NT2/D1 (cell line): ENCODE results near the gene GNAL.
A peak's percentile ranks its signal among the peaks of the same experiment; 100 is the strongest.

ENCODE experiments used
- DNase-seq: peaks from one replicate; pipeline ENCODE4 v3.0.0-alpha.2; 2011; ENCODE audit warnings: low read depth, low spot score
- H3K27me3 ChIP-seq: 2 replicates; pipeline ENCODE4 v1.6.0; 2011; ENCODE audit warnings: mild to moderate bottlenecking; ENCODE audit not compliant: insufficient read length, insufficient read depth
- H3K36me3 ChIP-seq: 2 replicates; pipeline ENCODE4 v1.6.1; 2011; ENCODE audit warnings: mild to moderate bottlenecking, low read length, mixed read lengths; ENCODE audit not compliant: insufficient read depth, insufficient read length
- H3K4me1 ChIP-seq: 2 replicates; pipeline ENCODE4 v1.5.1; 2011; ENCODE audit not compliant: insufficient read depth, insufficient read length
- H3K4me3 ChIP-seq: 2 replicates; pipeline ENCODE4 v1.5.1; 2011; ENCODE audit warnings: low read depth; ENCODE audit not compliant: insufficient read length
- H3K9ac ChIP-seq: 2 replicates; pipeline ENCODE4 v1.6.0; 2011; ENCODE audit warnings: low read depth; ENCODE audit not compliant: insufficient read length
- H3K9me3 ChIP-seq: 2 replicates; pipeline ENCODE4 v1.5.1; 2011; ENCODE audit warnings: mild to moderate bottlenecking, low read length; ENCODE audit not compliant: insufficient read depth
- SUZ12 ChIP-seq: IDR thresholded peaks from 2 replicates; pipeline ENCODE4 v1.6.1; 2011; ENCODE audit not compliant: insufficient read length, insufficient read depth; ENCODE audit errors: extremely low read depth
- YY1 ChIP-seq: IDR thresholded peaks from 2 replicates; pipeline ENCODE4 v1.6.1; 2011; ENCODE audit not compliant: insufficient read length, insufficient read depth
- ZNF274 ChIP-seq: IDR thresholded peaks from 2 replicates; pipeline ENCODE4 v1.6.1; 2011; ENCODE audit warnings: mild to moderate bottlenecking, low read depth, low read length

The GNAL gene

GRCh38 chr18:11721720-11722119, 32.7 kb downstream of the GNAL start:
- H3K4me3 ChIP-seq = no peak overlapping the region
- DNase-seq = no peak
- peaks cover 10% of the 10 kb centered on the region; the same call in 1 of the 2 replicates for H3K9me3 ChIP-seq
- no peaks in the 10 kb centered on the region for H3K27me3 ChIP-seq
- H3K36me3 ChIP-seq = no peaks in the 10 kb centered on the region
- peaks cover 2% of the 10 kb centered on the region for H3K4me1 ChIP-seq
- no peak for TF ChIP-seq ZNF274
- no peak for TF ChIP-seq YY1
- no peak for TF ChIP-seq SUZ12
- no peak overlapping the region for H3K9ac ChIP-seq

GRCh38 chr18:11724781-11725180, 35.7 kb downstream of the GNAL start:
- H3K27me3 ChIP-seq = no peaks in the 10 kb centered on the region
- no peak overlapping the region for H3K9ac ChIP-seq
- no peaks in the 10 kb centered on the region for H3K9me3 ChIP-seq
- no peak overlapping the region for H3K4me3 ChIP-seq
- no peaks in the 10 kb centered on the region for H3K36me3 ChIP-seq
- DNase-seq = no peak
- peaks cover 2% of the 10 kb centered on the region for H3K4me1 ChIP-seq
- TF ChIP-seq YY1 (no peak), SUZ12 (no peak), ZNF274 (no peak)

DNA sequence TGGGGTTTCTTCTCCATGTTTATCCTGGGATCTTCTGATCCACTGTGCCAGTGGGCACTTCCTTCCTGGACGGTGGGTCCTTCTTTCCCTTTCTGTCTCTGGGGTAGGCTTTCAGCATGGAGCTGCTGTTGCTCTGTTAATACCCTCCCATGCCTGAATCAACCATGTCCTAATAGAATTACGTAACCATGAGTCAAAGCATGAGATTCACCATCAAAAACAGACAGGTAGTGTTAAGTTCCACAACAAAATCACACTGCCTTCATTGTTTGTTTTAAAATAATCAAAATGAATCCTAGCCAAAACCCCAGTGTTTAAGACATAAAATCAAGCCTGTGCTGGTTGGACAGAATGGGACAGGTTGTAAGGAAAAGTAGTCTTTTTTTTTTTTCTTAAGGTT, 37.5 kb downstream of the GNAL start:
- H3K9ac ChIP-seq = no peak overlapping the region
- no peaks in the 10 kb centered on the region for H3K9me3 ChIP-seq
- DNase-seq = no peak
- H3K4me3 ChIP-seq = no peak overlapping the region
- H3K27me3 ChIP-seq = no peaks in the 10 kb centered on the region
- H3K36me3 ChIP-seq = no peaks in the 10 kb centered on the region
- TF ChIP-seq ZNF274 (no peak), SUZ12 (no peak), YY1 (no peak)
- H3K4me1 ChIP-seq = peaks cover 2% of the 10 kb centered on the region

- Histone ChIP-seq H3K9ac (no peak overlapping the region), H3K27me3 (peaks cover 2% of the 10 kb centered on the region), H3K4me1 (peaks cover 2% of the 10 kb centered on the region), H3K36me3 (no peaks in the 10 kb centered on the region), H3K4me3 (no peak overlapping the region), H3K9me3 (no peaks in the 10 kb centered on the region)
- TF ChIP-seq YY1 (no peak), SUZ12 (no peak), ZNF274 (no peak)
- DNase-seq = peak; percentile 39
Measured at GRCh38 chr18:11728249-11728648, 39.2 kb downstream of the GNAL start.

GRCh38 chr18:11729556-11729955, 40.5 kb downstream of the GNAL start:
- no peaks in the 10 kb centered on the region for H3K4me1 ChIP-seq
- H3K27me3 ChIP-seq = peaks cover 7% of the 10 kb centered on the region
- no peak for DNase-seq
- no peaks in the 10 kb centered on the region for H3K36me3 ChIP-seq
- H3K4me3 ChIP-seq = no peak overlapping the region
- H3K9ac ChIP-seq = no peak overlapping the region
- no peaks in the 10 kb centered on the region for H3K9me3 ChIP-seq
- TF ChIP-seq ZNF274 (no peak), YY1 (no peak), SUZ12 (no peak)

- Histone ChIP-seq H3K9ac (no peak overlapping the region), H3K27me3 (peaks cover 7% of the 10 kb centered on the region), H3K36me3 (no peaks in the 10 kb centered on the region), H3K4me1 (no peaks in the 10 kb centered on the region), H3K9me3 (no peaks in the 10 kb centered on the region), H3K4me3 (no peak overlapping the region)
- TF ChIP-seq YY1 = no peak
- TF ChIP-seq ZNF274 = no peak
- TF ChIP-seq SUZ12 = no peak
- DNase-seq = peak; percentile 48
Measured at GRCh38 chr18:11733031-11733430, 44.0 kb downstream of the GNAL start.

- Histone ChIP-seq H3K9ac (no peak overlapping the region), H3K9me3 (no peaks in the 10 kb centered on the region), H3K4me3 (no peak overlapping the region), H3K4me1 (no peaks in the 10 kb centered on the region), H3K36me3 (no peaks in the 10 kb centered on the region), H3K27me3 (peaks cover 7% of the 10 kb centered on the region)
- no peak for TF ChIP-seq YY1
- no peak for DNase-seq
Measured at GRCh38 chr18:11736656-11737055, 47.6 kb downstream of the GNAL start.

DNA sequence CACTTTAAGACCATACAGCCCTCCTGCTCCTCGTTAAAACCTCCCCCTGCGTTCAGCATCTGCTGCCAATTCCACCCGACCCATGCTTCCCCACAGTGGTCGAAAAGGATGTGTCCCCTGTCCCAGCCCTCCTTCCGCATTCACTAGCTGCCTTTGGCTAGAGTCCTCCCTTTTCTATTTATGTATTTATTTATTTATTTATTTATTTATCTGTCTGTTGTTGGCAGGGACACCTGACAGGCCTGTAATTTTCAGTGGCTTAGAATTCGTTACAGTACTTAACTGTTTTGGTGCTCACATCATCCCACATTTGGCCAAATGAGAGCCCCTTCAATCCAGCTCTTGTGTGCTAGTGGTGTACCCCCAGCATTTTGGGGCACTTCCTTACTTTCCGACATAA, 50.8 kb downstream of the GNAL start:
- H3K27me3 ChIP-seq = no peaks in the 10 kb centered on the region
- H3K36me3 ChIP-seq = no peaks in the 10 kb centered on the region
- no peak for TF ChIP-seq SUZ12
- TF ChIP-seq ZNF274 = no peak
- no peak for TF ChIP-seq YY1
- H3K4me3 ChIP-seq = no peak overlapping the region
- no peaks in the 10 kb centered on the region for H3K9me3 ChIP-seq
- no peak overlapping the region for H3K9ac ChIP-seq
- no peak for DNase-seq
- H3K4me1 ChIP-seq = peaks cover 2% of the 10 kb centered on the region
